ENCODE data around the gene ATP6V1G2. TPM values are rescaled to one million over a fixed set of nuclear protein-coding genes. Genes with fewer than 3 reads are reported as not detected.
A peak's percentile ranks its signal among the peaks of the same experiment; 100 is the strongest.

The ATP6V1G2 gene
- total and polyA plus RNA-seq, 4 donors, result 0.28 to 1.5 (median 0.52) TPM

DNA sequence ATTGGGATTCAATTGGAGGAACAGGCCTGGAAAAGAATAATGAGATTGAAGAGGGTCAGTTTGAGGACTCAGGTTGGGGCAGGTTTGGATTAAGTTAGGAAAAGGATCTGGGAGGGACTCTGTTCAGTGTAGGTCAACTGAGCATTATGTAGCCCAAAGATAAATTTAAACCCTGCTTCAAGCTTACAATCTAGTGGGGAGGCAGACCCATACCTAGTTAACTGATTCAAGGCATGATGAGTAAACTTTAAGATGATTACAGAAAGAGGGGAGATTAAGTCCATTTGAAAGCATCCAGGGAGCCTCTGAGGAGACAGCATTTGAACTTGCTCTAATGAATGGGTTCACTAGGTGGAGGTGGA lies 14.3 kb upstream of the ATP6V1G2 start:
- no peaks in the 10 kb centered on the region for H3K9me3 ChIP-seq (ENCODE audit: control insufficient read depth in 4 of 4, insufficient read depth in 3 of 4, low read length in 3 of 4)
- no peak overlapping the region for H3K9ac ChIP-seq (ENCODE audit: insufficient read depth in 1 of 2, low read length in 2 of 2)
- H3K4me1 ChIP-seq (ENCODE audit: control insufficient read depth in 5 of 5, insufficient read depth in 5 of 5, low read length in 5 of 5), result peaks cover 0 to 27% (median 0%) of the 10 kb centered on the region in 5 donors
- H3K36me3 ChIP-seq (ENCODE audit: control insufficient read depth in 4 of 4, insufficient read depth in 4 of 4, low read length in 4 of 4), result peaks cover 6 to 18% (median 9%) of the 10 kb centered on the region in 4 donors
- DNase-seq, result no peak
- H3K27me3 ChIP-seq (ENCODE audit: control insufficient read depth in 3 of 3, insufficient read depth in 3 of 3, low read length in 2 of 3), result no peaks in the 10 kb centered on the region
- H3K4me3 ChIP-seq, result no peak overlapping the region
- peak overlapping the region in 1 of 2 donors; percentile 65 for H3K27ac ChIP-seq (ENCODE audit: low read depth in 1 of 2, low read length in 1 of 2)
- no peak for ATAC-seq (ENCODE audit: insufficient read depth, low FRiP score)
- no peak for TF ChIP-seq CTCF (IDR thresholded peaks at IDR 0.05; ENCODE audit: control extremely low read depth, extremely low read depth)

- Histone ChIP-seq H3K4me1 (ENCODE audit: control insufficient read depth in 5 of 5, insufficient read depth in 5 of 5, low read length in 5 of 5) (peaks cover 0 to 27% (median 0%) of the 10 kb centered on the region in 5 donors), H3K9ac (ENCODE audit: insufficient read depth in 1 of 2, low read length in 2 of 2) (no peak overlapping the region), H3K27me3 (ENCODE audit: control insufficient read depth in 3 of 3, insufficient read depth in 3 of 3, low read length in 2 of 3) (no peaks in the 10 kb centered on the region), H3K27ac (ENCODE audit: low read depth in 1 of 2, low read length in 1 of 2) (peak overlapping the region; percentile 24 to 87), H3K4me3 (no peak overlapping the region), H3K9me3 (ENCODE audit: control insufficient read depth in 4 of 4, insufficient read depth in 3 of 4, low read length in 3 of 4) (no peaks in the 10 kb centered on the region), H3K36me3 (ENCODE audit: control insufficient read depth in 4 of 4, insufficient read depth in 4 of 4, low read length in 4 of 4) (peaks cover 6 to 18% (median 9%) of the 10 kb centered on the region in 4 donors)
- ATAC-seq (ENCODE audit: insufficient read depth, low FRiP score) (peak; percentile 81), DNase-seq (peak; percentile 36 to 61 (median 49))
- TF ChIP-seq CTCF (IDR thresholded peaks at IDR 0.05; ENCODE audit: control extremely low read depth, extremely low read depth), result no peak
- WGBS, 2 donors, result 19 to 33% methylated on average over 7 of the region's 7 CpGs
Observed at GRCh38 chr6:31559958-31560696, 13.7 kb upstream of the ATP6V1G2 start.

GRCh38 chr6:31559606-31559957 lies 13.2 kb upstream of the ATP6V1G2 start:
- Histone ChIP-seq H3K4me3 (no peak overlapping the region), H3K27ac (ENCODE audit: low read depth in 1 of 2, low read length in 1 of 2) (peak overlapping the region; percentile 24 to 87), H3K9ac (ENCODE audit: insufficient read depth in 1 of 2, low read length in 2 of 2) (no peak overlapping the region), H3K9me3 (ENCODE audit: control insufficient read depth in 4 of 4, insufficient read depth in 3 of 4, low read length in 3 of 4) (no peaks in the 10 kb centered on the region), H3K27me3 (ENCODE audit: control insufficient read depth in 3 of 3, insufficient read depth in 3 of 3, low read length in 2 of 3) (no peaks in the 10 kb centered on the region), H3K4me1 (ENCODE audit: control insufficient read depth in 5 of 5, insufficient read depth in 5 of 5, low read length in 5 of 5) (peaks cover 0 to 27% (median 0%) of the 10 kb centered on the region in 5 donors), H3K36me3 (ENCODE audit: control insufficient read depth in 4 of 4, insufficient read depth in 4 of 4, low read length in 4 of 4) (peaks cover 6 to 18% (median 11%) of the 10 kb centered on the region in 4 donors)
- ATAC-seq (ENCODE audit: insufficient read depth, low FRiP score), result no peak
- DNase-seq, result no peak
- TF ChIP-seq CTCF (IDR thresholded peaks at IDR 0.05; ENCODE audit: control extremely low read depth, extremely low read depth), result no peak
- WGBS, 2 donors, result 45 to 50% methylated on average over 4 of the region's 4 CpGs

Measured in lung (tissue), 12 donors.